HepG2 (cell line): ENCODE measurements around the gene MRFAP1L1. TPM values are rescaled to one million over a fixed set of nuclear protein-coding genes. Genes with fewer than 3 reads are reported as not detected.
A peak's percentile ranks its signal among the peaks of the same experiment; 100 is the strongest.

Experiments used
- ARNT ChIP-seq: fragments of 450-650 bp; IDR thresholded peaks from 2 replicates; pipeline ENCODE4 v1.6.1; 2017
- ATF7-NPFF ChIP-seq: sonication (generic); formaldehyde crosslinking; IDR thresholded peaks from 2 replicates; pipeline ENCODE4 v1.8.1; 2023; ENCODE audit warnings: mild to moderate bottlenecking, low read depth, missing genetic modification reagents, moderate library complexity
- GLI4 ChIP-seq: sonication (generic); formaldehyde crosslinking; IDR thresholded peaks from 2 replicates; pipeline ENCODE4 v1.5.1; 2020; ENCODE audit warnings: missing genetic modification reagents, mild to moderate bottlenecking, moderate library complexity, borderline replicate concordance
- GMEB1 ChIP-seq: sonication (generic); formaldehyde crosslinking; IDR thresholded peaks from 2 replicates; pipeline ENCODE4 v1.5.1; 2020; ENCODE audit warnings: missing genetic modification reagents, mild to moderate bottlenecking, borderline replicate concordance
- HBP1 ChIP-seq: IDR thresholded peaks from 2 replicates; pipeline ENCODE4 v1.6.1; 2016; ENCODE audit warnings: low read depth, control low read depth
- MZF1 ChIP-seq: sonication (generic); formaldehyde crosslinking; IDR thresholded peaks from 2 replicates; pipeline ENCODE4 v1.8.1; 2023; ENCODE audit warnings: mild to moderate bottlenecking, missing genetic modification reagents, borderline replicate concordance
- SRSF1 ChIP-seq: fragments of 200-400 bp; formaldehyde crosslinking; optimal IDR thresholded peaks from 2 replicates; pipeline ENCODE3; 2017; ENCODE audit warnings: mild to moderate bottlenecking, low read depth, low read length, moderate library complexity
- STAG1 ChIP-seq: sonication (generic); formaldehyde crosslinking; IDR thresholded peaks from 2 replicates; pipeline ENCODE4 v1.4.0; 2020; ENCODE audit warnings: missing genetic modification reagents
- ZMYM4 ChIP-seq: sonication (generic); formaldehyde crosslinking; IDR thresholded peaks from 2 replicates; pipeline ENCODE4 v1.8.1; 2023; ENCODE audit warnings: mild to moderate bottlenecking, missing genetic modification reagents
- ZNF121 ChIP-seq: sonication (generic); formaldehyde crosslinking; IDR thresholded peaks from 2 replicates; pipeline ENCODE4 v1.5.0; 2020; ENCODE audit warnings: mild to moderate bottlenecking, missing genetic modification reagents
- ZNF609 ChIP-seq: sonication (generic); formaldehyde crosslinking; IDR thresholded peaks from 2 replicates; pipeline ENCODE4 v1.4.0; 2020; ENCODE audit warnings: mild to moderate bottlenecking, missing genetic modification reagents, borderline replicate concordance
- ZNF761 ChIP-seq: sonication (generic); formaldehyde crosslinking; conservative IDR thresholded peaks from 2 replicates; pipeline ENCODE4 v1.4.0; 2020; ENCODE audit warnings: mild to moderate bottlenecking, missing genetic modification reagents
- polyA plus RNA-seq, 8 experiments: library from polyadenylated mRNA; depleted of rRNA in 3 of 8; stranded (reverse) in 7 of 8; unstranded in 1 of 8; fragments of >200 nt; fragmentation: Illumina TruSeq in 4 of 8; extraction: Trizol in 4 of 8; gene quantifications; 2 replicates each; pipeline versions ENCODE4 v1.2.1 to v1.2.3, GENCODE V29; 2011 to 2016; ENCODE audit warnings: low read depth in 4 of 8, missing spikeins in 1 of 8, mixed read lengths in 1 of 8; ENCODE audit not compliant: insufficient read depth in 1 of 8
- total RNA-seq, 5 experiments: library from RNA; depleted of rRNA; stranded (reverse); fragments of >200 nt; fragmentation: Illumina TruSeq; extraction: Trizol; gene quantifications; 2 replicates each; pipeline ENCODE4 v1.2.3, GENCODE V29; 2016; ENCODE audit warnings: low read depth in 1 of 5
- TF ChIP-seq, protein P1 (sequence below): sonication (generic); formaldehyde crosslinking; IDR thresholded peaks from 2 replicates; pipeline ENCODE4 v1.4.0; 2020; ENCODE audit warnings: missing genetic modification reagents
- TF ChIP-seq, protein P2 (sequence below), 2 experiments: fragments of 450-650 bp in 1 of 2; sonication (generic) in 1 of 2; formaldehyde crosslinking; IDR thresholded peaks; 2 replicates each; pipeline versions ENCODE4 v1.5.0 to v1.8.0; 2020 to 2022; ENCODE audit warnings: mild to moderate bottlenecking in 1 of 2, missing genetic modification reagents in 1 of 2
- TF ChIP-seq, protein P3 (sequence below): sonication (generic); formaldehyde crosslinking; IDR thresholded peaks from 2 replicates; pipeline ENCODE4 v1.8.0; 2023; ENCODE audit warnings: mild to moderate bottlenecking, missing genetic modification reagents

Gene MRFAP1L1
- total and polyA plus RNA-seq, 2 of the 13 experiments (the other 11 are each of a cell fraction or from before 2014, with no cell fraction given), result 44.8 to 76.6 TPM

DNA sequence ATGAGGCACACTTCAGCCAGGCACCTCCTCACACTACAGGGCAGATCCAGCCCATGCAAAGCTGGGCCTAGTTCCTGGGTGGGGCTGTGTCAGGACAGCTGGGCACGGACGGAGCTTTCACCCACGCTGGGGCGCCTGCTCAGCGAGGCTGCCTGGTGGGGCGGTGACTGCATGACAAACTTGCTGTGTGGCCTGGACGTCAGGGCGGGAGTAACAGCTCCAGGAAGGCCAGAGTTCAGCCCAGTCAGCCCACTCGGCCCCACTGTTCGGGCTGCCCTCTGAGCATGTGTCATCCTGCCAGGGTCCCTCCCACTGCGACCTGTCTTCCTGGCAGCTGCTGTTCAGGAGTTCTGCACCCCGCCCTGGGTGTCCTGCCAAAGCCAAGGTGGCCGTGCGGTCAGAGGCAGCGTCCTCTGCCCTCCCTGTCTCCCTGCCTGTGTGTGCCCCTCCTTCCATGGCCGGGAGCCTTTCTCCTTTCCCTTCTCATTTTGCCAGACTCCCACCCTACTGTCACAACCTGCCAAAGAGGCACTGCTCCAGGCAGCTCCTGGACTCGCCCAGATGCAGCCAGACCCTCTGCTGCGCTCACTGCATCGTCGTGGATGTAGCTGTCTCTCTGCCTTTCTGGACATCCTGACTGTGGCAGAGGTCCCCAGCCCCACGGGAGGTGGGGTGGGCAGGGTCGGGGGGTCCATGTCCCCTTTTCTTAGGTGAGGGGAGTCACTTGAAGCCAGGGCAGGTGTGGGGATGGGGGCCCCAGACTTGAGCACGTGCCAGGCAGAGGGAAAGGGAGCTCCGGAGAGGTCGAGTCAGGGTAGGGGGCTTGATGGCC, 39.9 kb upstream of the MRFAP1L1 start (continued):
- peak; percentile 63; the same call in 1 of the 2 replicates for TF ChIP-seq GMEB1 (CRISPR knock-in tag)
- TF ChIP-seq SRSF1, result peak; percentile 62
- peak; percentile 45; the same call in 1 of the 2 replicates for TF ChIP-seq HBP1
- peak; percentile 42 for TF ChIP-seq STAG1
- TF ChIP-seq, protein P1, sequence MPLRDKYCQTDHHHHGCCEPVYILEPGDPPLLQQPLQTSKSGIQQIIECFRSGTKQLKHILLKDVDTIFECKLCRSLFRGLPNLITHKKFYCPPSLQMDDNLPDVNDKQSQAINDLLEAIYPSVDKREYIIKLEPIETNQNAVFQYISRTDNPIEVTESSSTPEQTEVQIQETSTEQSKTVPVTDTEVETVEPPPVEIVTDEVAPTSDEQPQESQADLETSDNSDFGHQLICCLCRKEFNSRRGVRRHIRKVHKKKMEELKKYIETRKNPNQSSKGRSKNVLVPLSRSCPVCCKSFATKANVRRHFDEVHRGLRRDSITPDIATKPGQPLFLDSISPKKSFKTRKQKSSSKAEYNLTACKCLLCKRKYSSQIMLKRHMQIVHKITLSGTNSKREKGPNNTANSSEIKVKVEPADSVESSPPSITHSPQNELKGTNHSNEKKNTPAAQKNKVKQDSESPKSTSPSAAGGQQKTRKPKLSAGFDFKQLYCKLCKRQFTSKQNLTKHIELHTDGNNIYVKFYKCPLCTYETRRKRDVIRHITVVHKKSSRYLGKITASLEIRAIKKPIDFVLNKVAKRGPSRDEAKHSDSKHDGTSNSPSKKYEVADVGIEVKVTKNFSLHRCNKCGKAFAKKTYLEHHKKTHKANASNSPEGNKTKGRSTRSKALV, result no peak
- TF ChIP-seq, protein P2, sequence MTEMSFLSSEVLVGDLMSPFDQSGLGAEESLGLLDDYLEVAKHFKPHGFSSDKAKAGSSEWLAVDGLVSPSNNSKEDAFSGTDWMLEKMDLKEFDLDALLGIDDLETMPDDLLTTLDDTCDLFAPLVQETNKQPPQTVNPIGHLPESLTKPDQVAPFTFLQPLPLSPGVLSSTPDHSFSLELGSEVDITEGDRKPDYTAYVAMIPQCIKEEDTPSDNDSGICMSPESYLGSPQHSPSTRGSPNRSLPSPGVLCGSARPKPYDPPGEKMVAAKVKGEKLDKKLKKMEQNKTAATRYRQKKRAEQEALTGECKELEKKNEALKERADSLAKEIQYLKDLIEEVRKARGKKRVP (CRISPR knock-in tag; IDR thresholded peaks at IDR 0.05), result no peak
- TF ChIP-seq ZNF121 (CRISPR knock-in tag), result peak; percentile 84
- no peak; the same call in 1 of the 2 replicates for TF ChIP-seq MZF1 (CRISPR knock-in tag)
- TF ChIP-seq GLI4 (CRISPR knock-in tag), result no peak
- 0 out of 2 replicates have a peak, but pooled peaks have one; percentile 66 for TF ChIP-seq ZNF761 (CRISPR knock-in tag)
- TF ChIP-seq, protein P3, sequence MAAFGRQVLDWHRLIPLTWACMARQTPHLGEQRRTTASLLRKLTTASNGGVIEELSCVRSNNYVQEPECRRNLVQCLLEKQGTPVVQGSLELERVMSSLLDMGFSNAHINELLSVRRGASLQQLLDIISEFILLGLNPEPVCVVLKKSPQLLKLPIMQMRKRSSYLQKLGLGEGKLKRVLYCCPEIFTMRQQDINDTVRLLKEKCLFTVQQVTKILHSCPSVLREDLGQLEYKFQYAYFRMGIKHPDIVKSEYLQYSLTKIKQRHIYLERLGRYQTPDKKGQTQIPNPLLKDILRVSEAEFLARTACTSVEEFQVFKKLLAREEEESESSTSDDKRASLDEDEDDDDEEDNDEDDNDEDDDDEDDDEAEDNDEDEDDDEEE (CRISPR knock-in tag), result no peak
- no peak for TF ChIP-seq ARNT
- TF ChIP-seq ATF7-NPFF, result peak; percentile 58; the same call in 1 of the 2 replicates
- peak; percentile 71; the same call in 1 of the 2 replicates for TF ChIP-seq ZMYM4 (CRISPR knock-in tag)
- peak; percentile 94 for TF ChIP-seq ZNF609 (CRISPR knock-in tag)
